Keratinocyte (primary cell): ENCODE measurements around the gene AKAP8L. TPM values are rescaled to one million over a fixed set of nuclear protein-coding genes. Genes with fewer than 3 reads are reported as not detected.

Experiments used
- DNase-seq: peaks from one replicate; pipeline ENCODE4 v3.0.0-alpha.2; 2011; ENCODE audit warnings: low read depth, missing footprints, low spot score
- FAIRE-seq: peaks from 2 replicates; lab custom pipeline; 2011; peaks lifted over from hg19 to GRCh38; lab: Jason Lieb, UNC
- H2AFZ ChIP-seq: 2 replicates; pipeline ENCODE4 v1.6.0; 2012; ENCODE audit warnings: low read length, control low read depth, inconsistent platforms; ENCODE audit not compliant: control insufficient read depth
- H3K27ac ChIP-seq: 2 replicates; pipeline ENCODE4 v1.5.1; 2011; ENCODE audit warnings: low read length; ENCODE audit not compliant: control insufficient read depth, insufficient read depth
- H3K27me3 ChIP-seq: 3 replicates; pipeline ENCODE4 v1.6.0; 2011; ENCODE audit warnings: low read length; ENCODE audit not compliant: control insufficient read depth, insufficient read depth; ENCODE audit errors: extremely low read depth
- H3K36me3 ChIP-seq, 2 experiments: 2 replicates in 1 of 2; 3 replicates in 1 of 2; pipeline ENCODE4 v1.5.1; 2011; ENCODE audit warnings: low read length in 2 of 2, mild to moderate bottlenecking in 1 of 2; ENCODE audit not compliant: control insufficient read depth in 2 of 2, insufficient read depth in 2 of 2; ENCODE audit errors: extremely low read depth in 1 of 2
- H3K4me1 ChIP-seq: 3 replicates; pipeline ENCODE4 v1.5.1; 2011; ENCODE audit warnings: low read length; ENCODE audit not compliant: control insufficient read depth, insufficient read depth; ENCODE audit errors: extremely low read depth
- H3K4me2 ChIP-seq: 3 replicates; pipeline ENCODE4 v1.6.0; 2011; ENCODE audit warnings: low read depth, low read length; ENCODE audit not compliant: control insufficient read depth, insufficient read depth; ENCODE audit errors: extremely low read depth
- H3K4me3 ChIP-seq, 3 experiments: fragments of 200-600 bp in 1 of 3; sonication (generic) in 1 of 3; 2 replicates in 2 of 3; 3 replicates in 1 of 3; pipeline ENCODE4 v1.5.1; 2011 to 2016; ENCODE audit warnings: low read length in 3 of 3, mild to moderate bottlenecking in 3 of 3, control low read depth in 2 of 3, inconsistent platforms in 1 of 3, low read depth in 1 of 3, mixed read lengths in 1 of 3, mixed run types in 1 of 3, moderate library complexity in 1 of 3; ENCODE audit not compliant: control insufficient read depth in 2 of 3, insufficient read depth in 2 of 3; ENCODE audit errors: extremely low read depth in 1 of 3
- H3K79me2 ChIP-seq: 2 replicates; pipeline ENCODE4 v1.6.0; 2012; ENCODE audit warnings: low read length; ENCODE audit not compliant: control insufficient read depth, insufficient read depth
- H3K9ac ChIP-seq: 3 replicates; pipeline ENCODE4 v1.6.0; 2011; ENCODE audit warnings: low read length; ENCODE audit not compliant: control insufficient read depth, insufficient read depth; ENCODE audit errors: extremely low read depth
- H3K9me1 ChIP-seq: 3 replicates; pipeline ENCODE4 v1.6.0; 2011; ENCODE audit warnings: low read length; ENCODE audit not compliant: control insufficient read depth, insufficient read depth; ENCODE audit errors: extremely low read depth
- H3K9me3 ChIP-seq: 2 replicates; pipeline ENCODE4 v1.5.1; 2012; ENCODE audit warnings: low read depth, low read length; ENCODE audit not compliant: control insufficient read depth
- H4K20me1 ChIP-seq: 3 replicates; pipeline ENCODE4 v1.6.0; 2011; ENCODE audit warnings: low read length; ENCODE audit not compliant: control insufficient read depth, insufficient read depth; ENCODE audit errors: extremely low read depth
- CTCF ChIP-seq, 3 experiments: IDR thresholded peaks in 1 of 3; conservative IDR thresholded peaks in 1 of 3; optimal IDR thresholded peaks in 1 of 3; 2 replicates in 2 of 3; 3 replicates in 1 of 3; pipeline versions ENCODE3 to v1.5.1; 2011; ENCODE audit warnings: low read length in 3 of 3, mild to moderate bottlenecking in 3 of 3, moderate library complexity in 2 of 3, control low read depth in 1 of 3, inconsistent platforms in 1 of 3; ENCODE audit not compliant: insufficient read depth in 2 of 3; ENCODE audit errors: extremely low read depth in 1 of 3
- EZH2 ChIP-seq: IDR thresholded peaks from one replicate; pipeline ENCODE4 v1.6.1; 2012; ENCODE audit warnings: inconsistent platforms, mild to moderate bottlenecking, low read length, moderate library complexity
- dilution Hi-C: fragments of 300-500 bp; cut with MboI; formaldehyde crosslinking; loops from one replicate; pipeline ENCODE4 v1.7.0; 2020; ENCODE audit warnings: low sequenced_read_pairs; ENCODE audit not compliant: extremely low pct_ligation_motif_present
- polyA plus RNA-seq, 5 experiments: library from polyadenylated mRNA; depleted of rRNA in 3 of 5; stranded (reverse) in 3 of 5; stranded (forward) in 1 of 5; unstranded in 1 of 5; fragments of >200 nt; gene quantifications; 1 replicate in 1 of 5; 2 replicates in 3 of 5; 3 replicates in 1 of 5; pipeline versions ENCODE4 v1.2.1 to v1.2.3, GENCODE V29; 2011 to 2012; ENCODE audit warnings: missing spikeins in 2 of 5, low read depth in 1 of 5, low replicate concordance in 1 of 5

The AKAP8L gene
- polyA plus RNA-seq, 1 donor (not counting 4 experiments of a cell fraction or from before 2014, with no cell fraction given), result 48.2 TPM

- FAIRE-seq (no peak), DNase-seq (no peak)
- Histone ChIP-seq H3K9me1 (no peaks in the 10 kb centered on the region), H3K4me3 (no peak overlapping the region), H3K4me1 (no peaks in the 10 kb centered on the region), H3K36me3 (no peaks in the 10 kb centered on the region), H3K9ac (no peak overlapping the region), H4K20me1 (no peaks in the 10 kb centered on the region), H3K9me3 (no peaks in the 10 kb centered on the region), H3K27me3 (peaks cover 5% of the 10 kb centered on the region), H3K79me2 (no peaks in the 10 kb centered on the region), H2AFZ (no peak overlapping the region), H3K27ac (no peak overlapping the region), H3K4me2 (no peak overlapping the region)
- dilution Hi-C loops, result no loop called here
- TF ChIP-seq EZH2, result no peak
- TF ChIP-seq CTCF (optimal IDR thresholded peaks at IDR 0.05 in 1 of 3, IDR thresholded peaks at IDR 0.05 in 1 of 3, conservative IDR thresholded peaks at IDR 0.05 in 1 of 3; ENCODE audit: extremely low read depth in 1 of 3, insufficient read depth in 2 of 3, low read length in 3 of 3), result no peak
These were observed 25.9 kb upstream of the AKAP8L start for GRCh38 chr19:15444505-15445226.

- Histone ChIP-seq H3K9me1 (no peaks in the 10 kb centered on the region), H3K27ac (no peak overlapping the region), H4K20me1 (no peaks in the 10 kb centered on the region), H3K36me3 (no peaks in the 10 kb centered on the region), H3K9me3 (no peaks in the 10 kb centered on the region), H3K4me2 (no peak overlapping the region), H3K9ac (no peak overlapping the region), H3K79me2 (no peaks in the 10 kb centered on the region), H2AFZ (no peak overlapping the region), H3K4me3 (no peak overlapping the region), H3K4me1 (no peaks in the 10 kb centered on the region), H3K27me3 (peaks cover 6% of the 10 kb centered on the region)
- no peak for FAIRE-seq
- no peak for DNase-seq
- TF ChIP-seq EZH2 (no peak), CTCF (optimal IDR thresholded peaks at IDR 0.05 in 1 of 3, IDR thresholded peaks at IDR 0.05 in 1 of 3, conservative IDR thresholded peaks at IDR 0.05 in 1 of 3; ENCODE audit: extremely low read depth in 1 of 3, insufficient read depth in 2 of 3, low read length in 3 of 3) (no peak)
- dilution Hi-C loops, result no loop called here
These were observed 25.1 kb upstream of the AKAP8L start for GRCh38 chr19:15443838-15444237.
